ENCODE data around the gene NHLRC3.
A peak's percentile ranks its signal among the peaks of the same experiment; 100 is the strongest.
"Not testable (repeated sequence)": the region's sequence is repeated elsewhere in the genome, so short reads cannot be mapped to it uniquely, and the experiment has no call there.

Gene NHLRC3, protein sequence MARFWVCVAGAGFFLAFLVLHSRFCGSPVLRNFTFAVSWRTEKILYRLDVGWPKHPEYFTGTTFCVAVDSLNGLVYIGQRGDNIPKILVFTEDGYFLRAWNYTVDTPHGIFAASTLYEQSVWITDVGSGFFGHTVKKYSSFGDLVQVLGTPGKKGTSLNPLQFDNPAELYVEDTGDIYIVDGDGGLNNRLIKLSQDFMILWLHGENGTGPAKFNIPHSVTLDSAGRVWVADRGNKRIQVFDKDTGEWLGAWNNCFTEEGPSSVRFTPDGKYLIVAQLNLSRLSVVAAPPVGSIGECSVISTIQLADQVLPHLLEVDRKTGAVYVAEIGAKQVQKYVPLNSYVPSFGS

DNA sequence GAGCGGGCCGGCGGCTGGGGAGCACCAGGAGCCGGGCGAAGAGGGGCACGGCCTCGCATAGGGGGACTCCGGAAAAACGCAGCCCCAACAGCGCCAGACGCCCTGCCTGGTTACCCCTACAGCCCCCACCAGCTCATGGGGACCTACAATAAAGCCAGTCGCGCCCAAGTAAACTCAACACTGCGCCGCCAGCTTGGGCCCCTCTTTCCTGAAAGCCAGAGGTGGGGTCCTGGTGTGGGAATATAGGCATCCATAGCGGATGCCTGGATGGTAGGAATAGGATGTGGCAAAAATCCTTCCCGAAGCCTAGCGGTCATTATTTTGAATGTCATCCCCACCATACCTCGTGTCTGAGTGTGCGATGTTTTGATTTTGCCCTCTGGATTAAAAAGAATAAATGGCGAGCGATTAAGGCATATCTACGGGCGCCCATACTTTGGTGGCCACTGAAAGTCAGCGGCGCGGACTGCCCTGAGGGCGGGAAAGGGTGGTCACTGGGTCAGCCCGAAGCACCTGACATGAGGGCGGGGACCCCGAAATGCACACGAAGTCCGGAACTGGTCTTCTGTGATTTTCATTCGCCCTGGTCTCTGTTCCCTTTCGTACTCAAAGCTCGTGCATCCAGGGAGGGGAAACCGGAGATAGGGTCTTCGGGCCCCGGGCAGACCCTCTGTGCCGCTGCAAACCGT, at the start of gene NHLRC3, which contains the start of gene PROSER1:
TSS of gene NHLRC3 (plus strand) at position 577 of the 689 bp plus-strand sequence. CDS start 184 bp downstream, outside the sequence.
TSS of gene PROSER1 (minus strand) at position 210 of the 689 bp plus-strand sequence. CDS start 847 bp downstream, outside the sequence.
- peak; percentile 76 for DNase-seq (ENCODE audit: low spot score)

DNA sequence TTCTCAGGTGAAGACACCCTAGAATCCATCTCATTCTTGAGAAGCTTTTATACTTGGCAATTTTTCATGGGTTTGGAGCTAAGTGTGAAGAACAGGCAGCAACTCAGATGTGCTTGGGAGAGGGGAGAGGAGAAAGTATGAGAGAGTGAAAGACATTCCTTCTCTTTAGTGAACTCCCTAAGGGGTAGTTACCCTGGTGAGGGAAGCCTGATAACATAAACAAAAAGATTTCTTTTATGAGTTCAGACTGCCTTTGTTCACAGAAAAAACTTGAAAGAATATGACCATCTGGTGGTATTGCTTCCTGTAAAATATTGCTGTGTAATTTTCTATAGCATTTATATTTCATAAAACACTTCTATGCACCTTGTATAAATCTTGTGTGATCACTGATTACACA, 47.6 kb upstream of the NHLRC3 start, which contains the start of gene STOML3:
TSS of gene STOML3 (minus strand) at position 139 of the 400 bp plus-strand sequence. CDS start at position 29, 110 bp downstream.
- DNase-seq (ENCODE audit: low spot score) = no peak

DNA sequence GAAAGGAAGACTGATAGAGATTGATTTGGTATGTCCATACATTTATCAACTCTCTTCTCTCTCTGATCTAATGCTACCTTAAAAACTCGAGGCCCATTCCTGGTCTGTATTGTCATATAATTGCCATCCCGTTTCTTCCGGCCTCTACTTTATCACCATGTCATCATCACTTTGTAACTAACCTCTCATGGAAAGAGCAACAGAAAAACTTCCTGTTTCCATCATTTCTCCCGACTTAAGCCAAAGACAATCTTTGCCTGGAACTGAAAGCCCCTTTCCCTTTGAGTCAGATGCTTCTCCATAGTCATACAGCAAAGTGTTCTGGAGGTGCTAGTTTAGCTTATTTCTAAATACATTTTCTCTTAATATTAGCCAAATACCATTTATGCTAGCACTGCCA, 44.9 kb upstream of the NHLRC3 start:
- no peak for DNase-seq (ENCODE audit: low spot score)

DNA sequence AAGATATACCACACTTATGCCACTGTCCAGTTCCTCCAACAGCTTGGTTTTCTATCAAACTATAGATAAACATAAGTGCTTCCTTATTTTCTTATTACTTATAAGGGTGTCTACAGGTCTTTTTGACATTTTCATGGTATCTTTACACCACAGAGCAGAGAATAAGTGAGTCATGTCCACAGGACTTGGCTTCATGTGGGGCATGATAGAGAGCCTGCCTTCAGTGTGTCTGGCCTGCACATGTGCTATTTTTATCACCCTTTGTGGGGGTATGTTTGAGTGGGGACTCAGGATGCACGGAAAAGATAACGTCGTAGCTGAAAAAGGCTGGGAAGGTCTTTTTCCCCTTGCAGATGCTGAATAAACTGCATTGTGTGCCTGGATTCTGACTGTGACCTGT, 39.5 kb upstream of the NHLRC3 start:
- DNase-seq (ENCODE audit: low spot score) = no peak

DNA sequence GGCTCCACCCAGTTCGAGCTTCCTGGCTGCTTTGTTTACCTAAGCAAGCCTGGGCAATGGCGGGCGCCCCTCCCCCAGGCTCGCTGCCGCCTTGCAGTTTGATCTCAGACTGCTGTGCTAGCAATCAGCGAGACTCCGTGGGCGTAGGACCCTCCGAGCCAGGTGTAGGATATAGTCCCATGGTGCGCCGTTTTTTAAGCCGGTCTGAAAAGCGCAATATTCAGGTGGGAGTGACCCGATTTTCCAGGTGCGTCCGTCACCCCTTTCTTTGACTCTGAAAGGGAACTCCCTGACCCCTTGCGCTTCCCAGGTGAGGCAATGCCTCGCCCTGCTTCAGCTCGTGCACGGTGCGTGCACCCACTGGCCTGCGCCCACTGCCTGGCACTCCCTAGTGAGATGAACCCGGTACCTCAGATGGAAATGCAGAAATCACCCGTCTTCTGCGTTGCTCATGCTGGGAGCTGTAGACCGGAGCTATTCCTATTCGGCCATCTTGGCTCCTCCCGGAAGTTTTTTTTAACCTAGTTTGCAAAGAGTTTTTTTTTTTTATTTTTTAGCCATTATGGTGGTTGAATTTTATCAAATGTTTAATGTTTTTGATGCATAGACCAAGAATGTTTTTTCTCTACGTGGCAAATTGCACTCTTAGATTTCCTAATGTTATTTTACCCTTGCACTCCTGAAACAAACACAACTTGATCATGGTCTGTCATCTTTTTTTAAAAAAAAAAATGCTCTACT, 31.7 kb upstream of the NHLRC3 start:
- not testable (repeated sequence) for DNase-seq (ENCODE audit: low spot score)

DNA sequence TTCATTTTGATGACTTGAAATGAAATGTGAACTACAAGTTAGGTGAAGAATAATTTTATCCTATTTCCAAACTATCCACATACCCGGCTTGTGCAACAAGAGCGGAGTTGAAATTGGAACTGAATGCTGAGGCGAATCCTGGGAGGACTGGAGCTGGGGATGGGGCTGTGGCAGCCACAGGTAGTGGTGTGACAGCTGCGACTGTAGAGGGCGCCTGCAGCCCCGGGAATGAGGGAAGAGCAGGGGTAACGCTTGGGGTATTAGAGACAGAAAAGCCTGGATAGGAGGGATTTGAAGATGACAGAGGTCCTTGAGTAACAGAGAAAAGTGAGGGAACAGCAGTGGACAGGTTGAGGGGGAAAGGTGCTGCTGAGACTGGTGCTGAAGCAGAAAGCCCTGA, 25.6 kb upstream of the NHLRC3 start:
- no peak for DNase-seq (ENCODE audit: low spot score)

DNA sequence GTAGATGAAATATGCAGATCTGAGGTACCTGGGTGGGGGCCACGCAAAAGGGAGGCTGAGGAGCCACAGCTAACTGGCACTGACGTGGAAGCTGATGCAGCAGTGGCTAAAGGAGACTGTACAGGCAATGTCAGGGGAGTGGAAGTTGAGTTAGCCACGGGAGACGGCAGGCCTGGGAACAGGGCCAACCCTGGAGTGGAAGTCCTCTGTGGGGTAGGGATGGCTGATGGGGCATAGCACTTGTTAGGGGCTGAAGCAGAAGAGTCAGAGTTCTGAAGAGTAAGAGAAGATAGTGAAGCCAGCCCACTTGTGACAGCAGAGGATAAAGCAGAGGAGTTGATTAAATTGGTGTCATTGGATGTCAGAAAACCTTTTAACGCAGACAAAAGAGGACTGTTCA, 24.8 kb upstream of the NHLRC3 start:
- no peak for DNase-seq (ENCODE audit: low spot score)

DNA sequence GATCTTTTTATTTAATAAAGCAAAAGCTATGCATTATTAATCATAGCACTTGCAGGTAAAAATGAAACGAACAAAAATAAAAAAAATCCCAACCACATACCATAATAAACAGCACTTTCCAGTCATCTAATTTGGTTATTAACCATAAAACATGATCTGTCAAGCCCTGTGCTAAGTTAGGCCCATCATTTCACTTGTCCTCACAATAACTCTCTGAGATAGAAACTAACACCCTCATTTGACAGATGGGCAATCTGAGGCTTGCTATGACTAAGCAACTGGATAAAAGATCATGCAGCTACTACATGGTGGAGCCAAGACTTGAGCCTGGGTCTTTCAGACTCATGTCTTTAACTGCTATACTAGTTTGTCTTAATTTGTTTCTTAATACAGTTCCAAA, 22.2 kb upstream of the NHLRC3 start:
- no peak for DNase-seq (ENCODE audit: low spot score)

DNA sequence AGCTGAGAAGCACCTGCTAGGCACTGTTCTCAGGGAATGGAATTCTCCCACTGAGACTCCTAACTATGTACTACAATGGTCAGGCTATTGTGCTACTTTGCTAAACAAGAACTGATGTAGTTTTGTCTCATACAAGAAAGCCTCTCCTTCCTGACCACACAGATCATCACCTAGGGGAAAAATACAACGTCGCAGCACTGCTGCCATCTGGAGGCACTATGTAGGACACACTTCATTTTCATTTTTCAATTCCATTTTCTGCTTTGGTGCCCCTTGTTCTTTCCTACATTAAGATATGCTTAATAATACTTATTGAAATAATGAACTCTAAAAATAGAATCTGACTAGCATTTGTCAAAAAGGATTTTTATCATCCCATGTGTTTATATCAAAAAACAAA, 21.5 kb upstream of the NHLRC3 start:
- peak; percentile 21 for DNase-seq (ENCODE audit: low spot score)

DNA sequence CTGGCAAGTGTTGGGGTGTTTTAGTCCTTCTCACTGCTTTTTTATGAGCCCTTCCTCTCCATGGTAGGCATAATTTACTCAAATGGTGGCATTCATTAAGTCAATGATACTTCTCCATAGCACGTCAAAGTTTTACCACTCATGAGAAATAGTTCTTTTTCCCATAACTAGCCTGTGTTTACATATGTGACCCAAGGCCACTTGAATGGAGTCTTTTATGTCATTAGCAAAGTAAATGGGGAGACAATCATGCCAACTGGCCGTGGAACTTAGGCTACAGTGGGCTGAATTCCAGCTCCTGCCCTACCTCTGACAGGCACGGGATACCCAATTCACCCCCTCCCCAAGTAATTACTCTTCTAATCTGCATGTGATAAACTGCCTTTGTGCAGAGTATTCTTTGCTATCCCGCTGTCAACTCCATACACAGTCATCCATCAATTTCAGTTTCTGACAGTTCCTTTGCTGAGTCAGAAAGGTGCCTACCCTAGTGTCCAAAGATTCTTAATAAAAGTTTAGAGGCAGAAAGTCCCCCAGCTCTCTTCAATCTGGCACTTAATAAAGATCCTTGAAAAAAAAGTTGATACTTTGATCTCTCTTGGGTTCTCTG, 17.3 kb upstream of the NHLRC3 start:
- DNase-seq (ENCODE audit: low spot score) = no peak

DNA sequence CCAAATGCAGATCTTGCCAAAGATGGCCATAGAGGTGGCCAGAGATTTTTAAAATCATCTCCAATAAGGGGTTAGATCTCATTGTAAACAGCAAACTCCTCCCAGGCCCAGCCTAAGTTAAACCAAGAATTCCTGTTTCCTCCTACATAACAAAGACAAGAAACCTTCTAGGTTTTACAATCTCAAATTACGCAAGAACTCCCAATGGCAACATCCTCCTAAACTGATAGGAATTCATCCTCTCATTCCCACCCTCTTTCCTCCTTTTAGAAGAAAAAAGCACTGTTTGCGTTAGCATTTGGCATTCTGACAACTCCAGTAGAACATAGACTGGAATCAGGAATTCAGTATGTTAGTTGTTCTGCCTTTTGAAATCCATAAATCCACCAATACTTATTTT, 14.9 kb upstream of the NHLRC3 start:
- DNase-seq (ENCODE audit: low spot score) = no peak

DNA sequence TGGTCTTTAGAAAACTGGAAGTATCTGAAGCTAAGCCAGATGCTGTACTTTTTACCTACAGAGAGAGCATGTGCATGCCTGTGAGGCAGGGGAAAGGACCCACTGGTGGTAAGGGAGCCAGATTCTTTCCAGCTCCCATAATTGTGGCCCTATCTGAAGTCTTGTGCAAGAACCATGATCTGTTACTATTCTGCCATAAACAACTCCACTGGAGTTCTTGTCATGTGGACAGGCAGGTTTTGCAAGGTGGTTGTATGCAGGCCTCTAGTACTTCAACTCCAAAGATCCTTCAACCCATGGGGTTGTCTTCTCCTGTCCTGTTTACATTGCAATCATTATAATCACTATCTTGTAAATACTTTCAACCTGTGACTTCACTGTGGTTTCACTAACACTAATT, 14.5 kb upstream of the NHLRC3 start:
- no peak for DNase-seq (ENCODE audit: low spot score)

DNA sequence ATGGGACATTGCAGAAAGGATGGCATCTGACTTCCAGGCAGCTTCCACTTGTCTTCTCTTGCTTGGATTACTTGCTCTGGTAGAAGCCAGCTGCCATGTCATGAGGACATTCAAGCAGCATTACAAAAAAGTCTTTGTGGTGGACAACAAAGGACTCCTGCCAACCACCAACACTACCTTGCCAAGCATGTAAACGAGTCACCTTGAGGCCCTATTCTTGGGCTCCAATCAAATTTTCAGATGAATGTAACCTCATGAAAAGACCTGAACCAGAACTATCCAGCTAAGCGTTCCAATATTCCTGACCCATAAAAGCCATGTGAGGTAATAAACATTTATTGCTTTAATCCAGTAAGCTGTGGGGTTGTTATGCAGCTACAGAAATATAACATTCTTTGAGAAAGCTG, 12.8 kb upstream of the NHLRC3 start:
- no peak for DNase-seq (ENCODE audit: low spot score)

DNA sequence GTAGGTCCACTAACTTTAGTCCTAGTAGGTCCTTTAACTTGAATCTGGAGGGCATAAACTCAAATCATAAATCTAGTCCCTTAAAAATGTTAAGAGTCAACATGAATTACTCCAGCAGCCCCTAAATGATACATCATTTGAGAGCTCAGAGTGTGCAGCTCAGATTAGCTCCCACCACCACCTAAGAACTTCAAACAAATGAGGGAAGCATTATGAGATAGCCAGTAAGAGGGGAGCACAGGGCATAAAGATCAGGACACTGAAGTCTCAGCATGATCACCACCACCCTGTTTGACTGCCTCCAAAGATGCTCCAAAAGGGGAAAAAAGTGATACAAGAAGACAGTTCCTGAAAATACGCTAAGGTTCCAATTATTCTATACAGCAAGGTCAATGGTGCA, 6.1 kb upstream of the NHLRC3 start:
- no peak for DNase-seq (ENCODE audit: low spot score)

DNA sequence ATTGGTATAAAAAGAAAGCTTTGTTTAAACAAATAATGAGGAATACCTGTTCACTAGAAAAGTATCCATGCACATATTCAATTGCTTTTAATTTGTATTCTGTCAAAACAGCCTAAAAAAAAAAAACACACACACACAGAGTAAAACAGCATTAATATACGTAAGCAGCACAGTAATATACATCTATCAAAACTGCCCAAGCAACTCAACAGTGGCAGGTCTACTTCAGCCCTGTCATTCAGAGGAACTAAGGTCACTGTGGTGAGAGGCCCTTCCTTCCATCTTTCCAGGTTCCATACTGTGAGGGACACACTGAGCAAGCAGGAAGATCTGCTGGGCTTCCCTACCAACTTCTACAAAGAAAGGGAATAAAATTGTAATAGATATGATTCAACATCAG, 4.2 kb upstream of the NHLRC3 start:
- no peak for DNase-seq (ENCODE audit: low spot score)

DNA sequence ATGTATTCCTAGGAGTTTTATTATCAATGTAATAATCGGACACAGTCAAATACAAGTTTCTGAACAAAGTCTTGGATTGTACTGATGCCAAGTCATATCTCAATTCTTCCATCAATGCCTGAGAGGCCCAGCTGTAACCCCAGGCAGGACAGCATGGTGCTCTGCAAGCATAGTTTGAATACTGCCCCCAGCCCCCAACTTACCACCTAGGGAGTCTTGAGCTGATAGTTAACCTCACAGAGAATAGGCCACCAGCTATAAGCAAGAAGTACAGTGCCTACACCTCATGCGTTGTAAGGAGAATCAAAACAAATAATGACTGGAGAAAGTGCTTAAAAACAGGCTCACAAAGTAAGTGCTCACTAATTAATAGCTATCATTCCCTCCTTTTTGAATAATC, 3.1 kb upstream of the NHLRC3 start:
- DNase-seq (ENCODE audit: low spot score) = no peak

DNA sequence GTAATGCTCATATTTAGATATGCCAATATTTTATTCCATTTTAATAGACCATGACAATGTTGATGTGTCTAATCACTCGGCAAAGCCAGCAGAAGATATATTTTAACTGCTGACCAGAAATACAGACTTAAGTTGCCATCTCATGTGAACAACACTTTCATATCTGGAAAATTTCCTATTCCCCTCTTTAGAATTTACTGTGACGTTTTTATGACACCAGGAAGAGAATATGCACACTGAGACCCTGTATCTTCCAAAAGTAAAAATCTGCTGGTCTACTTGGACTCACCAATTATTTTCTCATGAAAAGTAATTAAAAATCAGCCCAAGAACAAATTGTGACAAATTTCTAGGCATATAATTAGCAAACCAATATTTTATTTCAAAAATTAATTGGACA, 2.5 kb upstream of the NHLRC3 start:
- DNase-seq (ENCODE audit: low spot score) = no peak

DNA sequence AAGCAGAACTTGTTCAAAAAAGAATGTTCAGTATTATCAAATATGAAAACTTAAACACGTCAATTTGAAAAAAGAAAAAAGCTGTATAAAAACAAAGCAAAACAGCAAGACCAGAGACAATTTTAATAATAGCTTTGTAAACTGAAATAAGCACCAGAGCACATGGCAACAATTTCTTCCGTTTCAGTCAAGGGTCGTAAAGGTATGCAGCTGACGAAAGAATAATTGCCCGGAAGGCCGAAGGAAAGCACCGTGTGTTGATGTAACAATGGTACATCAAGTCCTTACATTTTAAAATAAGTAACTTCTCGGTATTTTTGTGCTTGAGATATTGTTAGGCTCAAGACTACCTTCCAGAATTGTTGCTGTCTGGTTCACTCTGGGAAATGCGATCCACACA, 2.0 kb upstream of the NHLRC3 start:
- no peak for DNase-seq (ENCODE audit: low spot score)

DNA sequence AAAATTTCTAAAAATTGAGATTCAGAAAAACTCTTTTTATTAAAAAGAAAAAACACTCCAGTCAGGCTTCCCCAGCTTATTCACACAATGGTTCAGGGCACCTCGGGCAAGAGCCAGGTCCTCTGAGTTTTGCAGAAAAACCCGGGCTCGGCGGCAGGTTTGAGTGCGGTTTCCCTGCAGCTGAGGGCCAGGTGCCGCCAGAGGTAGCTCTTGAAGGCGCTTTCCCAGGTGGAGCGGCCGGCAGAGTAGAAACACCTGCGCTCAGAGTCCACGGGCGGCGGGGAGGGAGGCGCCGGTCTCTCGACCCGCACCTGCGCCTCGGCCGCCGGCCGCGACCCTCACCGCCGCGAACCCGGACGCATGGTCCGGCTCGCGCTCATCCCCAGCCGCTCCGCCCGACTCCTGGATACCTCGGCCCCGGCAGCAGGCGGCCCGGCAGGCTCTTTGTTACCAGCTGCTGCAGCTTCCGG, 811 bp upstream of the NHLRC3 start:
- DNase-seq (ENCODE audit: low spot score) = no peak

DNA sequence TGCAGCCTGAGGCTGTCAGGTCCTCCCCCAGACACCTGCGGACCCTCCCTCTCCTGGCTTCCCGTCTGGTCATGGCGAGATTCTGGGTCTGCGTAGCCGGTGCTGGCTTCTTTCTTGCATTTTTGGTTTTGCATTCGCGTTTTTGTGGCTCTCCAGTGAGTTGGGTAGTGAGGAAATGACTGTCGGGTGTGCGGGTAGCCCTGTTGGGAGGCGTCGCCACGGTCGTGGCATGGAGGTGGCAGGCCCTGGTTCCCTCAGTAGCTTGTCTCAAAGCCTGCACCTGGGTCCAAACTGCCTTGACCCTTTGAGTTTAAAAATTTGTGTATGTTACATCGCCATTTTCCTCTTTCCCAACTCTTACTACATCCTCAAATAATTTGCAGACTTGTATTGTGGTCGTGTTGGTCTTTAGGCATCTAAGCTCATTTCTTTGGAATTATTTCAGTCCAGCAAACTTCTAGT, 344 bp downstream of the NHLRC3 start:
- no peak for DNase-seq (ENCODE audit: low spot score)

DNA sequence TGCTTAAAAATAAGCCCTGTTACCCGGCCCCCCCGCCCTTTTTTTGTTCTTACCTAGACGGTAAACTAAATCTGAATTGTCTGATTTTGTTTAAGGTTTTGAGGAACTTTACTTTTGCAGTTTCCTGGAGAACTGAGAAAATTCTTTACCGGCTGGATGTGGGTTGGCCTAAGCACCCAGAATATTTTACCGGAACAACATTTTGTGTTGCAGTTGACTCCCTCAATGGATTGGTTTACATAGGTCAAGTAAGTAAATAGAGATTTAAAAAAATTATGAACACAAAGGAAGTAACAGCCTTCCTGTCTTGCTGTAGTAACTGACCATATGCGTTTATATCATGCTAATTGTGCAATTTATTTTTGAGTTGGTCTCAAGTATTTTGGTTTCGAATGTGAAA, 785 bp downstream of the NHLRC3 start:
- no peak for DNase-seq (ENCODE audit: low spot score)

DNA sequence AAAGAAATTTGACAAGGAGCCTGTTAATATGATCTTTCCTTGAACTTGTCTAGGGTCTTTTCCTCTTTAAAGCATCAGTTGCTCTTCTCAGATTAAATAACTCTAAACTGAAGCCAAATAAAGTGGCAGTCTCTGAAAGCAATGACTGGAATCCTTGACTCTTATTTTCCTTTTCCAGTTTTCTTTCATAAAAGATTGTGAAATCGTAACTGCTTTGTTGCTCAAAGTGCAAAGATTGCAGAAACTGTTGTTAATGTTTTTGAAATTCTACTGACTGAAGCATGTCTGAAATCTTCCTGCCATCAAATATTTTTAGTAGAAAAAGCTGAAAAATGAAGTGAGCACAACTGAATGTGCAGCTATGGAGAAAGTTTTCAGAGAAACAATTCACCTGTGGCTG, 1.9 kb downstream of the NHLRC3 start:
- no peak for DNase-seq (ENCODE audit: low spot score)
